ENCODE measurements around the gene LINGO3. TPM values are rescaled to one million over a fixed set of nuclear protein-coding genes. Genes with fewer than 3 reads are reported as not detected.

The LINGO3 gene
- total and polyA plus RNA-seq, 5 experiments from 2014 or later: 1.1 to 9.2 (median 2.7) TPM

DNA sequence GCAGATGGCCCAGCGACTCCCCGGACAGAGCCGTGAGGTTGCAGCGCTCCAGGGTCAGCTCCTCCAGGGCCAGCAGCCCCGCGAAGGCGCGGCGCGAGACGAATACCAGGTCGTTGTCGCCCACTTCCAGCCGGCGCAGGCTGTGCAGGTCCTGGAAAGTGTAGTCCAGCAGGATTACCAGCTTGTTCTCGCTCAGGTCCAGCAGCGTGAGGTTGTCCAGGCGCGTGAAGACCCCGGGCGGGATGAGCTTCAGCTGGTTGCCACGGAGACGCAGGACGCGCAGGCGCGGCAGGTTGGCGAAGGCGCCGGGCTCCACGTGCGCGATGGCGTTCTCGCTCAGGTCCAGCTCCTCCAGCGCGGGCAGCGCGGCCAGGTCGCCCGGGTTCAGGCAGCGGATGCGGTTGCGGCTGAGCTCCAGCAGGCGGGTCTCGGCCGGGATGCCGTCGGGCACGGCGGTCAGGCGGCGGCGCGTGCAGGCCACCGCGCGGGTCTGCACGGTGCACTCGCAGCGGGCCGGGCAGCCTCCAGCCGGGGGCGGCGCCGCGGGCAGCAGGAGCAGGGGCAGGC, 16.7 kb downstream of the LINGO3 start:
- peak overlapping the region in 1 of 10 donors; percentile 13 for H3K27ac Mint-ChIP-seq
- H3K27me3 Mint-ChIP-seq: no peaks in the 10 kb centered on the region
- no peaks in the 10 kb centered on the region for H3K9me3 Mint-ChIP-seq
- H3K4me3 Mint-ChIP-seq: peak overlapping the region; percentile 72 to 88 (median 81)
- POLR2A ChIA-PET: interaction anchor here (0.5 to 2.7 kb wide), 19 partner anchors 9 to 653 kb away, joined by 3 to 24 read pairs (median 4); partner anchors contain the start of genes LINGO3, LSM7, PEAK3 and SPPL2B
- DNase-seq (no peak), ATAC-seq (no peak)
- H3K4me1 Mint-ChIP-seq: peaks cover 21 to 51% (median 33%) of the 10 kb centered on the region in 4 donors
- peaks cover 0 to 26% (median 0%) of the 10 kb centered on the region in 3 donors for H3K36me3 Mint-ChIP-seq

DNA sequence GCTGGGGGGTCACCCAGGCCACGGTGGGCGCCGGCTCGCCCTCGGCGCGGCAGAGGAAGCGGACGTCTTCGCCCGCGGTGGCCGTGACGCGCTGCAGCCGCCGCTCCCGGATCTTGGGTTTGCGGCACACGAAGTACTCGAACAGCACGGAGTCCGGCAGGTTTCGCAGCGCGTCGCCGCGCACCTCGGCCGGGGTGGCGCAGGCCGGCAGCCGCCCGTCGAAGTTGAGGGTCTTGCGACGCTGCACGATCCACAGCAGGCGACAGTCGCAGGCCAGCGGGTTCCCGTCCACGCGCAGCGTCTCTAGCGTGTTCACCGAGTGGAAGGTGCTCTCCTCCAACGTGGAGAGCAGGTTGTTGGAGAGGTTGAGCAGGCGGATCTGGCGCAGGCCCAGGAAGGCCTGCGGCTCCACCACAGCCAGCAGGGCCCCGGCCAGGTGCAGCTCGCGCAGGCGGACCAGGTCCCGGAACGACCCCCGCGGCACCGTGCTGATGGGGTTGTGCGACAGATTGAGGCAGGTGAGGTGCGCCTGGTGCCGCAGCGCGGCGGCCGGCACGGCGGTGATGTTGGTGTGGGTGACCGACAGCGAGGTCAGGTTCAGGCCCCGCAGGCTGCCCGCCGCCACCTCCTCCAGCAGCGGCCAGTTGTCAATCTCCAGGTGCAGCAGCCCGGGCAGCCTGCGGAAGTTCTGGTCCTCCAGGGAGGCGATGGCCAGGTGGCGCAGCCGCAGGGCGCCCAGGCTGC, 17.3 kb downstream of the LINGO3 start:
- peaks cover 0 to 26% (median 0%) of the 10 kb centered on the region in 3 donors for H3K36me3 Mint-ChIP-seq
- POLR2A ChIA-PET: interaction anchor here (0.5 to 2.7 kb wide), 19 partner anchors 8 to 653 kb away, joined by 3 to 24 read pairs (median 4); partner anchors contain the start of genes GADD45B, LINGO3, LSM7 and PEAK3
- H3K27me3 Mint-ChIP-seq: no peaks in the 10 kb centered on the region
- peak; percentile 32 to 38 for ATAC-seq
- H3K4me1 Mint-ChIP-seq: peaks cover 21 to 51% (median 33%) of the 10 kb centered on the region in 4 donors
- no peaks in the 10 kb centered on the region for H3K9me3 Mint-ChIP-seq
- peak in 5 of 10 donors; percentile 24 to 52 (median 46) for DNase-seq
- H3K4me3 Mint-ChIP-seq: peak overlapping the region; percentile 72 to 88 (median 81)
- peak overlapping the region in 8 of 10 donors; percentile 13 to 91 (median 64) for H3K27ac Mint-ChIP-seq

DNA sequence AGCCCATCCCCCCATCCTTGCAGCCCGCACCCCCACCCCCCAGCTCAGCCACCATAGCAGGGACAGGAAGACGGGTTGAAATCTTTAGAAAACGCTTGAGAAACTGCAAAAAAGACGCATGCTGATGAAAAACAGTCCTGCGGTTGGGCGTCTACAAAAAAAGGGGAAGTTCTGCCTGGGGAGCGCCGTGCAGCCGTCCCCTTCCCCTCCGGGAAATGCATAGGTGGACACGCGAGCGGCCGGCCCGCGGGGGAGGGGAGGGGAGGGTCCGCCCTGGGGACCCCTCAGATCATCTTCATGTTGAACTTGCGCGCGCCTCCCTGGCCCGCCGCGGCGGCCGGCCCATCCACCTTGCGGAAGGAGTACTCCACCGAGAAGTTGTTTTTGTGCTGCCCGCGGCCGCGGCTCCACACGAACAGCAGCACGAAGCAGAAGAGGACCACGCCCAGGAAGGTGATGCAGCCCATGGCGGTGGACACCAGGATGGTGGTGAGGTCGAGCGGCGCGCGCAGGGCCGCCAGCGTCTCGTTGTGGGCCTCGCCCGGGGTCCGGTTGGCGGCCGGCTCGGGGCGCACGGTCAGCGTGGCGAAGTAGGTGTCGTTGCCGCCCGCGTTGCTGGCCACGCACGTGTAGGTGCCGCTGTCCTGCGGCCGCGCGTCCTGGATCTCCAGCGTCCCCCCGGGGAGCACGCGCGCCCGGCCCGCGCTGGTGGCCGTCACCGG, 18.1 kb downstream of the LINGO3 start:
- H3K36me3 Mint-ChIP-seq: peaks cover 0 to 26% (median 0%) of the 10 kb centered on the region in 3 donors
- peaks cover 21 to 47% (median 32%) of the 10 kb centered on the region in 4 donors for H3K4me1 Mint-ChIP-seq
- H3K27me3 Mint-ChIP-seq: no peaks in the 10 kb centered on the region
- peak in 8 of 10 donors; percentile 48 to 87 (median 64) for DNase-seq
- peak; percentile 81 to 82 for ATAC-seq
- POLR2A ChIA-PET: interaction anchor here (0.6 to 8.7 kb wide), 21 partner anchors 11 to 186 kb away, joined by 3 to 132 read pairs (median 6); partner anchors contain the start of genes GADD45B, LSM7, SPPL2B and TIMM13
- H3K9me3 Mint-ChIP-seq: no peaks in the 10 kb centered on the region
- peak overlapping the region; percentile 87 to 92 (median 91) for H3K27ac Mint-ChIP-seq
- H3K4me3 Mint-ChIP-seq: peak overlapping the region; percentile 84 to 97 (median 90)

DNA sequence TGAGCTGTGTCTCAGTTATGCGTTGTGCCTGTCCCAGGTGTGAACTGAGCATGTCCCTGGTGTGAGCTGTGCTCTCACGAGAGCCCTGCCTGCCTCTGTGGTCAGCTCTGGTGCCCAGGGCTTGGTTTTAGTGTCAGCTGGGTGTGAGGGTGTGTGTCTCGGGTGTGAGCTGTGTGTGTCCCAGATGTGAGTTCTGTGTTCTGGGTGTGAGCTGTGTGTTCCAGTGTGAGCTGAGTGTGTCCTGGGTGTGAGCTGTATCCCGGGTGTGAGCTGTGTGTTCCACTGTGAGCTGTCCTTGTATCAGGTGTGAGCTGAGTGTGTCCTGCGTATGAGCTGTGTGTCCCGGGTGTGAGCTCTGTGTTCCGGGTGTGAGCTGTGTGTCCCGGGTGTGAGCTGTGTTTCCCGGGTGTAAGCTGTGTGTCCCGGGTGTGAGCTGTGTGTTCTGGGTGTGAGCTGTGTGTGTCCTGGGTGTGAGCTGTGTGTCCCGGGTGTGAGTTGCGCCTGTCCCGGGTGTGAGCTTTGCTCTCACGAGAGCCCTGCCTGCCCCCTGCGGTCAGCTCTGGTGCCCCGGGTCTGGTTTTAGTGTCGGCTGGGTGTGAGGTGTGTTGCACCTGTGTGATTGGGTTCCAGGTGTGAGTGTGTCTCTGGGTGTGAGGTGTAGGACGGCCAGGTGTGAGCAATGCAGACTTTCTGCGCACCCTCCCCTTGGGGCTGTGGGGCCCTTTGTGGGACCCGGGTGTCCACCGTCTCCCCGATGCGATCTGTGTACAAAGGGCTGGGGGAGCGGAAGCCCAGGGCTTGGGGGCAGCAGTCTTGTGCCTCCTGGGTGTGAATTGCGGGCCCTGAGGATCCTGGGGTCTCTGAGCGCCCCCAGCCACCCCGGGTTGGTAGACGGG, 18.9 kb downstream of the LINGO3 start:
- DNase-seq: no peak
- POLR2A ChIA-PET: interaction anchor here (0.6 to 8.7 kb wide), 19 partner anchors 9 to 438 kb away, joined by 3 to 132 read pairs (median 4); partner anchors contain the start of genes GADD45B, LSM7, SPPL2B and TIMM13

DNA sequence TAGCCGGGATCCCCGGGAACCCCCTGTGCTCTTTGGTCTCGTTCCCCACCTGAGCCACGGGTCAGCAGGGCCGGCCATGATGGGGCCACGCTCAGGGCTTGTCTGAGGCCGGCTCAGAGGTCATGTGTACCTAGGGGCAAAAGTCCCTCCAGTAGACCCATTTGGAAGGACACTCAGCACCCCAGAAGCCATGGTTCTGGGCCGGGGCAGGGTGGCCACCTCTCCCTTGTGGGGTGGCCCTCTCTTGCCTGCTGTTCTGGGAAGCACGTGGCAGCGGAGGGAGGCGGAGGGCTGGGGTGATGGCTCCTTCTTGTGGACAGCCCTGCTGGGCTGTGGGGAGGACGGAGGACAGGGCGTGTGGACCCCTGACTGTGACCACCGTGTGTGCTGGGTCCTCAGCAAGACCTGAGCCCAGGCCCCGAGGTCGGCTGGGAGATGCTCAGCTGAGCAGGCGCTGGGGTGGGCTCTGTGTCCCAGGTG, 19.6 kb downstream of the LINGO3 start:
- no peaks in the 10 kb centered on the region for H3K27me3 Mint-ChIP-seq
- peaks cover 0 to 18% (median 0%) of the 10 kb centered on the region in 3 donors for H3K36me3 Mint-ChIP-seq
- peaks cover 16 to 38% (median 25%) of the 10 kb centered on the region in 4 donors for H3K4me1 Mint-ChIP-seq
- POLR2A ChIA-PET: interaction anchor here (0.6 to 8.7 kb wide), 12 partner anchors 9 to 437 kb away, joined by 3 to 132 read pairs (median 8); partner anchors contain the start of genes GADD45B and TIMM13
- H3K4me3 Mint-ChIP-seq: peak overlapping the region; percentile 84 to 97 (median 90)
- ATAC-seq (no peak), DNase-seq (no peak)
- no peaks in the 10 kb centered on the region for H3K9me3 Mint-ChIP-seq
- H3K27ac Mint-ChIP-seq: peak overlapping the region; percentile 77 to 94 (median 90)

More for the DNA sequence above, 18.9 kb downstream of the LINGO3 start:
- H3K4me3 Mint-ChIP-seq: peak overlapping the region; percentile 84 to 97 (median 90)
- no peaks in the 10 kb centered on the region for H3K27me3 Mint-ChIP-seq
- H3K9me3 Mint-ChIP-seq: no peaks in the 10 kb centered on the region
- peak; percentile 7 to 36 for ATAC-seq
- peak overlapping the region; percentile 87 to 94 (median 91) for H3K27ac Mint-ChIP-seq
- peaks cover 20 to 45% (median 30%) of the 10 kb centered on the region in 4 donors for H3K4me1 Mint-ChIP-seq
- H3K36me3 Mint-ChIP-seq: peaks cover 0 to 24% (median 0%) of the 10 kb centered on the region in 3 donors

DNA sequence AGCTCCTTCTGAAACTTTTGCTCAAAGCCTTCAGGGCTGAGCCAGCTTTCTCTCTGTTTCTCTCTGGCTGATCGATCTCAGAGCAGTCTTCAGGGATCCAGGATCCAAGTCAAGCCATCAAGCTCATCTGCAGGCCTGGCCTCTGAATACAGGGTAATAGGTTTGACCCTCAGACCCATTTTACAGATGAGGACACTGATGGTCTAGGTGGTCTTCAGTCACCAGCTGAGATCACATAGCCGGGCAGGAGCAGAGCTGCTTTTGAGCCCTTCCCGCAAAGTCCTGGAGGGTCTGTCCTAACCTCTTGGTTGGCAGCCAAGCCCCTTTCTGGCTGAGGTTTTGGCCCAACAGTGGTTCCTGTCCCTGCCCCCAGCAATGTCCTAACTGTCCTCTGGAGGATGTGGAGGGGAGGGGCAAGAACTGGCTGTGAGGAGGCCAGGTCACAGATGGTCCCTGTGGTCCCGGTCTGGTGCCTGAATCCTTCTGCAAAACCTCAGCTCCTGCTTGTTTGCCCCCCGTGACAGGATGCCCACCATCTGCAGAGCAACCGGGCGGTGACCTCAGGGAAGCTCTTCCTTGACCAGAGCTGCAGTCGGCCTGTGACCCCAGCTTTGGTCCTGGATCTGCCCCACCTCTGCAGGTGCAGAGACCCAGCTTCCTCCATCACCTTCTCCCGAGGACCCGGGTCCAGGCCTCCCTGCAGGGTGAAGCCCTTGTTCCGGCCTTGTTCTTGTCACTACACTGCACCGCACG, 20.2 kb downstream of the LINGO3 start:
- DNase-seq (no peak), ATAC-seq (no peak)

DNA sequence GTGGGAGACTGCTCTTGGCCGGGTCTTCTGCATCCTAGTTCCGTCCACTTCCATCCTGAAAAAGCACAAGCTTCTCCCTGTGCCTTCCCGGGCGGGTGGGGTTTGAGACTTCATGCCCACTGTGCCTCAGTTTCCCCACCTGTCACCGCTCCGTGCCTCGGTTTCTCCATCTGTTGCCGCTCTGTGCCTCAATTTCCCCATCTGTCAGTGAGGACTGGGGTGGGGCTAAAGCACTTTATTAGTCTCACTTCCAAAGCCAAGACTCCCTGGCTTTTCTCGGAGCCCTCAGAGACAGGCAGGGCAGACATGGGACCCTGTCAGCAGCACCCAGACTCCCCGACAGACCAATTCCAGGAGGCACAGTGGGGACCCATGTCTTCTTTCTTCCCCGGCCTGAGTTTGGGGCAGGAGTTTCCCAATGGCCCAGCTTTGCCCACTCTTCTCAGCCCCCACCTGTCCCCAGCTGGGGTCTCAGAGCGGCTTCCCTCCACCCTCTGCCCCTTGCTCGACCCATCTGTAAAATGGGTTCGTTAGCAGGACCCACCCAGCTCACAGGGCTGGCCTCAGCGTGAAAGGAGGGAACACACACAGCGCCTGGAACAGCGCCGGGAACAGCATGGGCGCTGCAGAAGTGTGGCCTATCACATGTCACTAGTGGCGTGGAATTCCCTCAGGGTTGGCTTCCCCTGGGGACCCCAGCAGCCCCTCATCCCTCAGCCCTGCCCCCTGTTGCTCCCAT, 21.4 kb downstream of the LINGO3 start:
- no peaks in the 10 kb centered on the region for H3K27me3 Mint-ChIP-seq
- POLR2A ChIA-PET: interaction anchor here (0.5 to 8.7 kb wide), 4 partner anchors 11 to 33 kb away, joined by 3 to 132 read pairs (median 3); no protein-coding TSS in a partner anchor
- peak overlapping the region in 1 of 10 donors; percentile 12 for H3K4me3 Mint-ChIP-seq
- DNase-seq (no peak), ATAC-seq (no peak)
- H3K27ac Mint-ChIP-seq: peak overlapping the region in 1 of 10 donors; percentile 51
- H3K4me1 Mint-ChIP-seq: peaks cover 21 to 41% (median 33%) of the 10 kb centered on the region in 4 donors
- H3K9me3 Mint-ChIP-seq: no peaks in the 10 kb centered on the region
- H3K36me3 Mint-ChIP-seq: peaks cover 0 to 4% (median 0%) of the 10 kb centered on the region in 3 donors

More for the DNA sequence above, 20.2 kb downstream of the LINGO3 start:
- Mint-ChIP-seq H3K4me3 (peak overlapping the region in 3 of 10 donors; percentile 88 to 96 (median 88)), H3K27ac (peak overlapping the region in 8 of 10 donors; percentile 25 to 92 (median 88)), H3K4me1 (peaks cover 17 to 39% (median 25%) of the 10 kb centered on the region in 4 donors), H3K36me3 (peaks cover 0 to 12% (median 0%) of the 10 kb centered on the region in 3 donors), H3K27me3 (no peaks in the 10 kb centered on the region), H3K9me3 (no peaks in the 10 kb centered on the region)
- POLR2A ChIA-PET: interaction anchor here (0.5 to 8.7 kb wide), 7 partner anchors 13 to 106 kb away, joined by 3 to 132 read pairs (median 3); partner anchors contain the start of genes LSM7 and SPPL2B

DNA sequence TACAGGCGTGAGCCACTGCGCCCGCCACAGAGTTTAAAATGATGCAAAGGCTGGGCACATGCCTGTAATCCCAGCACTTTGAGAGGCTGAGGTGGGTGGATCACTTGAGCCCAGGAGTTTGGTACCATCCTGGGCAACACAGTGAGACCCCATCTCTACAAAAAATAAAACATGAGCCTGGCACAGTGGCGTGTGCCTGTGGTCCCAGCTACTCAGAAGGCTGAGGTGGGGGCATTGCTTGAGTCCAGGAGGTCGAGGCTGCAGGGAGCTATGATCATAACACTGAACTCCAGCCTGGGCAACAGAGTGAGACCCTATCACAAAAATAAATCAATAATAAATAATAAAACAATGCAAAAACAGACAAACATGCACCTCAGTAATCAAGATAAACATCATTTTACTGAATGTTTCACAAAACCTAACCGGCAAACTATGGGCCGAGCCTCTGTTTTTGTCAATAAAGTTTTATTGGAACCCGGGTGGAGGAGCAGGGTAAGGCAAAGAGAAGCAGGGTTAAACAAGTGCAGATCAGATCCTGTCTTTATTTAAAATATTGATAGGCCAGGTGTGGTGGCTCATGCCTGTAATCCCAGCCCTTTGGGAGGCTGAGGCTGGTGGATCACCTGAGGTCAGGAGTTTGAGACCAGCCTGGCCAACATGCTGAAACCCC, 24.0 kb downstream of the LINGO3 start:
- no peak overlapping the region for H3K4me3 Mint-ChIP-seq

DNA sequence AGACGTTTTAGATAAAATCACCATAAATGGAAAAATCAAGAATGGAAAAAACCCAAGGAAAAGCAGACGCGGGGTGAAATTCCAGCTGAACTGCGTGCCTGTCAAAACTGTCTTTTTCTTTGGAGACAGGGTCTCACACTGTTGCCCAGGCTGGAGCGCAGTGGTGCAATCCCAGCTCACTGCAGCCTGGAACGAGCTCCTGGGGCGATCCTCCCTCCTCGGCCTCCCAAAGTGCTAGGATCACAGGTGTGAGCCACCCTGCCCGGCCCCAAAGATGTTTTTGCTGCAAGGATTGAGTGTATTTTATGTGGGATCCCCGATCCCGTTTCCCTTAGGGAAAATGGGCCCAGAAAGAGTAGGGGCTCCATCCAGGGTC, 25.1 kb downstream of the LINGO3 start:
- Mint-ChIP-seq H3K9me3 (no peaks in the 10 kb centered on the region), H3K4me3 (peak overlapping the region; percentile 40 to 83 (median 65)), H3K36me3 (no peaks in the 10 kb centered on the region), H3K27ac (peak overlapping the region in 5 of 10 donors; percentile 14 to 82 (median 64)), H3K4me1 (peaks cover 9 to 24% (median 15%) of the 10 kb centered on the region in 4 donors), H3K27me3 (no peaks in the 10 kb centered on the region)
- POLR2A ChIA-PET: interaction anchor here (0.7 to 8.7 kb wide), 6 partner anchors 8 to 337 kb away, joined by 3 to 132 read pairs (median 4); partner anchors contain the start of gene PLEKHJ1
- no peak for ATAC-seq
- no peak for DNase-seq

More for the DNA sequence above, 24.0 kb downstream of the LINGO3 start:
- no peak for DNase-seq
- POLR2A ChIA-PET: interaction anchor here (0.6 to 8.7 kb wide), 4 partner anchors 9 to 190 kb away, joined by 3 to 132 read pairs (median 3); partner anchors contain the start of gene AMH
- Mint-ChIP-seq H3K36me3 (no peaks in the 10 kb centered on the region), H3K27ac (no peak overlapping the region), H3K27me3 (no peaks in the 10 kb centered on the region), H3K4me1 (peaks cover 13 to 35% (median 24%) of the 10 kb centered on the region in 4 donors), H3K9me3 (no peaks in the 10 kb centered on the region)
- no peak for ATAC-seq
